ENCODE measurements around the gene B4GALNT3.

The B4GALNT3 gene

DNA sequence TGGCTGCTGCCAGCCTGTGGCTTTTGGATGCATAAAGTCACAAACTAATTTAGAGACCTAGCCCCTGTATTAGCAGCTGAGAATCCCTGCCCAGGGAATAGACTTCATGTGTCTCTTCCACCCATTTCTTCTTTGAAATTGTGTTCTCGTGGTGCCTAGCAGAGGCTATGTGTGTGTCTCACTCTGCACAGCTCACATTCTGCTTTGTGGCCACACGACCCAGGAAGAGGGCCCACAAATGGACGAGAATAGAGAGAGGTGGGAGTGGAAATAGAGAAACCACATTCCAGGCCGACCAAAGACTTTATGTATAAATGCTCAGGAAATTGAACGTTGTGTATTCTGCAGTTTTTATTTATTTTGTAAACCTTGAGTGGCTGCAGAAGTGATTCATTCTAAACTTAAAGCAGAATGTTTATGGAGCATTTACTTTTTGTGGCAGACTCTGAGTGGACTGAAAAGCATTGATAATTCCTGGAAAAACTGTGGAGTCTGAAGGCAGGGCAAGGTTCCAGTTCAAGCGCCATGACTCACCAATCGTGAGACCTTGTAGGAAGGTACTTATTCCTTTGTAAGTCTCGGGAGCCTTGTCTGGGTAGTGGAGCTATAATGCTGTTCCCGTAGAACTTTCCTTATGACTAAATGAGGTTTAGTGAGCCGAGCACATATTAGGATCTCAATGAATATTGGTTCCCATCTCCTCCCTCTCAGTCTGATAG lies 9.1 kb downstream of the B4GALNT3 start:
- peak; percentile 56 for DNase-seq

DNA sequence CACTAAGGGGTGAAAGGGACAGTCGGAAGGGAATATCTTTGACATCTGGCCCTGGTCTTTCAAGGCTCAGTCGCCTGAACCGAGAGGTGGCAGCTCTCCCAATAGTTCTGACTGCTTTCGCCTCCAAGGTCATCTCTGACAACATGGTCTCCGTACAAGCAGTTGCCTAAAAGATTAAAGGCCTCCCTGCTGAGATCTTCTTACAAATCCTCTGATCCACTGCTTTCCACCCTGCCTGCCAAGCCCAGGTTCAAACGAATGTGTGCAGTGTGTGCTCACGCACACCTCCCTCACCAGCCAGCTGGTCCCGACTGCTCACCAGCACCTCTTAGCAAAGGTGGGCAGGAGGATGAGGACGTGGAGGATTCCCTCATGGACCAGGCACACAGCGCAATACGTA lies 10.4 kb downstream of the B4GALNT3 start:
- DNase-seq = peak; percentile 47

DNA sequence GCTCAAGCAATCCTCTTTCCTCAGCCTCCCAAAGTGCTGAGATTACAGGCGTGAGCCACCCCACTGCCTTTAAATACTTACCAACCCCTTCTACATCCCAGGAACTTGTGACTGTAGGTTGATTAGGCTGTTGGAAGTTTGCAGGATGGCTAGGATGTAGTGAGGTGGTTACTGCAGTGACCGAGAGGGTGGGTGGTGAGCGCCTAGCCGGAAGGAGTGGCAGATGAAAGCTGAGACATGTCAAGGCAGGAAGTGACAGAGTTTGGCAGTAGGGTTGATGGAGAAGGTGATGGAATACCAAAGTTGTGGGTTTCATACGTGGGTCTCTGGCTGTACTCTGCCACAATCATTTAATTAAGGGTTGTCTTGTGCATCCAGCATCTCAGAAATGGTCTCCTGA lies 13.5 kb downstream of the B4GALNT3 start:
- DNase-seq = peak; percentile 51

- peak; percentile 78 for DNase-seq
Measured at GRCh38 chr12:473863-474577, 14.3 kb downstream of the B4GALNT3 start.

DNA sequence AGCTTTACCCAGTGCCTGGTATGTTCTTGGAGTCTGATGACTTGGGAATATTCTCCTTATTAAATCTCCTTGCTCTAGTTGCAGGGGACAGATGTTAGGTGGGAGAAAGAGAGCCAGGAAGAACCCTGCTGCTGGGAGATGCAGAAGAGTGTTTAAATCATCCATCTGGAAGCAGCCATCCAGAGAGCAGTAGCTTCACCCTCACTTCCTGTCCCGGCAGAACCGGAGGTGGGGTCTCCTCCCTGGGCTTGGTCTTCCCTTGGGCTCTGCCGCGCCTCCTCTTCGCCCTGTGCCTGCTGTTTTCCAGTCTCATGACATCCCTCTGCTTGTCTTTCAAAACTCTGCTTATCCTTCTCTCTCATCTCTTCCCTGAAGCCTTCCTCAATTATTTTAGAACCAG lies 15.5 kb downstream of the B4GALNT3 start:
- DNase-seq = peak; percentile 55

- DNase-seq = peak; percentile 10
Measured at GRCh38 chr12:479161-479560, 19.4 kb downstream of the B4GALNT3 start.

- peak; percentile 89 for DNase-seq
Measured at GRCh38 chr12:480831-481816, 21.4 kb downstream of the B4GALNT3 start.

DNA sequence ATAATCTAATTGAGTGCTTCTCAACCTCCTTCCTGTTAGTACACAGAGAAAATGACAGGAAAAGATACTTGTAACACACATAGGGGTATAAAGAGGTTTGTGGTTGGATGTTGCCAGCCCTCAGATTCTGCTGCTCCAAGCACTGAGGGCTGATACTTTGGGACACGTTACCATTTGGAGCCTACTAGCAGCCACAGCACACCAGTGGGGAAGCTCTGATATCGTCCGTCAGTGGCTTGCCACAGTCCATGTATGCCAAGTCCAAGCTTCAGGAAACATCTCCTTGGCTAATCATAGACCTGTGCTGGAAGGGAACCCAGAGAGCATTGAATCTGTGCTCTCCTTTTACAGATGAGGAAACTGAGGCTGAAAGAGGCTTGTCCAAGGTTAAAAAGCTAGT lies 22.3 kb downstream of the B4GALNT3 start:
- DNase-seq = peak; percentile 49

- DNase-seq = peak; percentile 39
Measured at GRCh38 chr12:484096-484495, 24.4 kb downstream of the B4GALNT3 start.

DNA sequence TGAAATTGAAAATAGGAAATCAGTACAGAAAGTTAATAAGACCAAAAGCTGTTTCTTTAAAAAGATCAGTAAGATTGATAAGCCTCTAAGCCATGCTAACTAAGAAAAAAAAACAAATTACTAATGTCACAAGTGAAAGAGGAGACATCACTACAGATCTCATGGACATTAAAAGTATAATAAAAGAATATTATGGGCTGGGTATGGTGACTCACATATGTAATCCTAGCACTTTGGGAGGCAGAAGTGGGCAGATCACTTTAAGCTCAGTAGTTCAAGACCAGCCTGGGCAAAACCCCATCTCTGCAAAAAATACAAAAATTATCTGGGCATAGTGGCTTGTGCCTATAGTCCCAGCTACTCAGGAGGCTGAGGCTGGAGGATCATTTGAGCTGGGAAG lies 30.5 kb downstream of the B4GALNT3 start:
- DNase-seq = peak; percentile 14

DNA sequence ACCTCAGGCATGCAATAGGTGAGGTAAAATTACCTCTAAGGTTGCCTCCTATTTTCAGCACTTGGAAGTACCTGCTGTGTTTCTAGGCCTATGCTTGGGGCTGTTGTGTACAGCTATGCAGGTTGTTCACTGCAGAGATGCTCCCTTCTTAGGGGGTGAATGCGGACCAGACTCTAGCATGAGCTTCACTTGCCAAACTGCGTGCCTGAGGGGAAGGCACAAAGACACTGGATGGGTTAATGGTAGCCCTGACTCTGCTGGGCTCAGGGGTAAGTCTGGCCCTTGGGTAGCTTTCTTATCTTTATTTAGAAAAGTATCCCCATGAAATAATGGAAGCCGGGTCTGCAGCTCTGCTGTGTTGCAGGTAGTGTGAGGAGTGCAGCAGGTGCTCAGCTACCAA lies 35.7 kb downstream of the B4GALNT3 start:
- peak; percentile 39 for DNase-seq

DNA sequence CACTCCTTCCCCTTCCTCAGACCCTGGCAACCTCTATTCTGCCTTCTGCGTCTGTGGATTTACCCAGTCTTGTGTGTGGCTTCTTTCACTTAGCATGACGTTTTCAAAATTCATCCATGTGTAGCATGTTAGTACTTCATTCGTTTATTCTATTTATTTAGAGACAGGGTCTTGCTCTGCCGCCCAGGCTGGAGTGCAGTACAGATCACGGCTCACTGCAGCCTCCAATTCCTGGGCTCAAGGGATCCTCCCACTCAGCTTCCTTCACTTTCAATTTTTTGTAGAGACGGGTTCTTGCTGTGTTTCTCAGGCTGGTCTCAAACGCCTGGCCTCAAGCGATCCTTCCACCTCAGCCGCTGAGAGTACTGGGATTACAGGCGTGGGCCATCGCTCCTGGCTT lies 37.0 kb downstream of the B4GALNT3 start:
- peak; percentile 25 for DNase-seq

GRCh38 chr12:497501-498160 lies 37.9 kb downstream of the B4GALNT3 start:
- peak; percentile 60 for DNase-seq

GRCh38 chr12:499837-500458 lies 40.2 kb downstream of the B4GALNT3 start:
- DNase-seq = peak; percentile 22

GRCh38 chr12:501722-502447 lies 42.1 kb downstream of the B4GALNT3 start:
- peak; percentile 58 for DNase-seq

DNA sequence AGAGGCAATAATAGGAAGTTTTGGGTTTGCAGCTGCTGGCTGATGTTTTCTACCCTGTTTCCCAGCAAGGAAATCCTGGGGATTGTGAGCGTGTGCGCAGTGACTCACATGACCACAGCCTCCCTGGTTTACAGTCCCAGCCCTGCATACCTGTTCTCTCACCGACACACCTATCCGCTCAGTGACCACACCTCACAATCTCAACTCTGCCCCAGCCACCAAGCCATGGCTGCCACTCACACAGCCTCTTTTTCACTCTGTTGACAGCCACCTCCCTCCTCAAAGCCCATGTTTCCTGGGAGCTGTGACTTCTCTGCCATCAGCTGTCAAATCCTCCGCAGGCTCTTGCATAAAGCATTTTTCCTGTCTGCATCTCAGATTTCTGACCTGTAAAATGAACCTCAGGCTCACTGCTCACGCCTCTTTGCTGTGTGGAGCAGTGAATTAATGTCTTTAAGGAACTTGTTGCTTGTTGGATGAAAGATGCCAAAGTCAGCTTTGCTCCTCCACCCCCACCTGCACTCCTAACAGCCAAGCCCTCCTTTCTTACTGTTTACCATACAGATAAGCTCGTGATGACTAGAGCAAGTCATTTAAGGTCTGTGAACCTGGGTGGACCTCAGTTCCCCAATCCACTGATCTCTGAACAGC lies 43.5 kb downstream of the B4GALNT3 start:
- peak; percentile 92 for DNase-seq

GRCh38 chr12:505221-505620 lies 45.5 kb downstream of the B4GALNT3 start:
- peak; percentile 34 for DNase-seq

DNA sequence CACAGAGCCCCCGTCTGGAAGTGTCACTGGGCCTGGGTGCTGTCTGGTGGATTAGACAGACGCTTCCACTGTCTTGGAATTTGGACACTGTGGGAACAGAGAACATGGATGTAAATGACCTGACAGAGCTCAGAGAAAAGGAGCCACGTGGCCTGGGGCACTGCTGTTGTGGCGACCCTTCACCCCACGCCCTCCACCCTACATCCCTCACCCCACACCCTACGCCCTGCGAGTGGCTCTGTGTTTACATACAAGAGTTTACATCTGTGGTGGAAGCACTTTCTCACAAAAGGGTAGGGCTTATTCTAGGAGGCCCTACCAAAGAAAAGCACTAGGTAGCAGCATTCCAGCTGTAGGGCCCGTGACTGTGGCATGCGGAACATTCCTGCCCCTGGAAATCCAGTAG lies 47.7 kb downstream of the B4GALNT3 start:
- peak; percentile 80 for DNase-seq

GRCh38 chr12:508145-508544 lies 48.4 kb downstream of the B4GALNT3 start:
- DNase-seq = no peak

DNA sequence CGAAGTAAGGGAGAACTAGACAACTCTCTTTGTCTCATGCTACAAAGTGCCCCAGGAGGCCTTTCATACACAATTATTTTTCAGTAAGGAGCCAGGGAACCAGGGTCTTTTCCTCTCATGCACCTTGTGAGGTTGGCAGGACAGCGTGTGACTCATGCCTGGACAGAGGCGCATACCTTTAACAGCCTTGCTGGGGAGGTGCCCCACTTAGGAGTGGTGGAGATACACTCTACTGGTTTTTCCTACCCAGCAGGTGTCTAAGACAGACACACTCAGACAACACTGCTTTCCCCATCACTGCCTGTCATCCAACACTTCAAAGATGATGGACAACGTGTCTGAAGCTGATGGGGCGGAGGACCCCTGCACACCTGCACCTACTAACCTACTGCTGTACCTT lies 49.1 kb downstream of the B4GALNT3 start:
- peak; percentile 80 for DNase-seq

DNA sequence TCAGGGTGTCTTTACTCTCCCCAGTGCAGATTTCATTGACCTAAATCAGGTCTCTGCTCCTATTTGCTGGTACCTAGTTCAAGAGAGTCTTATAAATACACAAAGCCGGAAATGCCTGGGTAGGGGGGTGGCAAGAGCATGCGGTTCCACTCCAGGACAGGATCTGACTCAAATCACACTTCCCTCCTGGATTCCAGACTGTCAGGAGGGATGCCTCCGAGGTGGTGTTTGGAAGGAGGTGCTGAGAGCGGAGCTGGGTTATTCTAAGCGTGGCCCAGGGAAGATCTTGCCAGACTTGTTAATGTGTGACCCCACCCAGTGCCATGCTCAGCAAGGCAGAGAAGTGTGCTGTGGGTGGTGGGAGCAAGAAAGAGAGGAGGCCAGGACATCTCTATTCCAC lies 49.8 kb downstream of the B4GALNT3 start:
- peak; percentile 79 for DNase-seq
